ENCODE results near the gene ITGB5.

DNA sequence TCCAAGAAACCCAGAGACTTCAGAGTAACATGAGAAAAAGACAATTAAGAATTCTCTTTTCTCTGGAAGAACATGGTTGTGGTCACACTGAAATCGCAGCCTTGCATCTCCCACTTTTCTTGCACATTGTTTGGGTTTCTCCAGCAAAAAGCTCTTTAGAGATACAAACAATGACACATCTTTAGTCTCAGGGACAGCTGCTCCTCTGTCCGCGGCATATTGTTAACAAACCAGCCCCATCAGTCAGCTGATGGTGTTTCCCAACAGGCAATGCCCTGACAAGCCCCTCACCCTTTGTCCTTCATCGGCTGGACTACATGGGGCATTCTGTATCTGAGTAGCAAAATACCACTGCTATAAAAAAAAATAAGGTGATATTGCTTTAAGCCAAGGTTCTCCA, 103.5 kb downstream of the ITGB5 start:
- TF ChIP-seq CTCF (IDR thresholded peaks at IDR 0.05), result no peak
- no peak for TF ChIP-seq POLR2AphosphoS5 (IDR thresholded peaks at IDR 0.05)

Data from suprapubic skin (tissue), 3 donors.